HG02588 (cell line): ENCODE data around the gene PRKACA.
"Not testable (repeated sequence)": the region's sequence is repeated elsewhere in the genome, so short reads cannot be mapped to it uniquely, and the experiment has no call there.

Experiments
- ATAC-seq: cut with Tn5 transposase; IDR thresholded peaks from one replicate; pipeline ENCODE4 v1.9.1; 2021; ENCODE audit warnings: mild to moderate bottlenecking, moderate library complexity; ENCODE audit not compliant: unreplicated experiment

PRKACA gene

GRCh38 chr19:14052470-14052869, 65.1 kb downstream of the PRKACA start:
- ATAC-seq, result no peak

GRCh38 chr19:14051980-14052379, 65.6 kb downstream of the PRKACA start:
- no peak for ATAC-seq

GRCh38 chr19:14050961-14051360, 66.6 kb downstream of the PRKACA start:
- ATAC-seq, result not testable (repeated sequence)

- ATAC-seq, result no peak
Measured at GRCh38 chr19:14050512-14050911, 67.0 kb downstream of the PRKACA start.

- ATAC-seq, result no peak
Measured at GRCh38 chr19:14048443-14049153, 69.0 kb downstream of the PRKACA start.

- ATAC-seq, result not testable (repeated sequence)
Measured at GRCh38 chr19:14047866-14048265, 69.7 kb downstream of the PRKACA start.

- ATAC-seq, result not testable (repeated sequence)
Measured at GRCh38 chr19:14042659-14043608, 74.6 kb downstream of the PRKACA start.
